SH-SY5Y (cell line): Measurements from ENCODE around the gene RREB1.

Experiments
- GATA2 ChIP-seq: IDR thresholded peaks from 2 replicates; pipeline ENCODE4 v1.6.1; 2011; ENCODE audit warnings: mild to moderate bottlenecking, low read depth, low read length
- GATA3 ChIP-seq: IDR thresholded peaks from 2 replicates; pipeline ENCODE4 v1.6.1; 2011; ENCODE audit warnings: low read depth, mild to moderate bottlenecking, low read length, moderate library complexity

- TF ChIP-seq GATA2: no peak
- TF ChIP-seq GATA3: no peak
Measured at GRCh38 chr6:7202950-7203349, 95.2 kb downstream of the RREB1 start.
